ENCODE measurements around the gene IGFALS.

GRCh38 chr16:1825864-1826690 is 32.6 kb upstream of the IGFALS start:
- no peak for TF ChIP-seq CTCF (IDR thresholded peaks at IDR 0.05; ENCODE audit: insufficient read depth, low read length, poor library complexity, severe bottlenecking)
- no peak for TF ChIP-seq EZH2phosphoT487 (conservative IDR thresholded peaks at IDR 0.05; ENCODE audit: low read length)
